Uterus (tissue), 2 donors: ENCODE results near the gene TBC1D19.

Experiments used
- POLR2A ChIP-seq, 2 donors: fragments of 450-650 bp; IDR thresholded peaks; one replicate each; pipeline ENCODE4 v1.6.1; 2016; ENCODE audit warnings: antibody characterized with exemption in 2 of 2, mild to moderate bottlenecking in 1 of 2, moderate library complexity in 1 of 2
- TF ChIP-seq, protein P1 (sequence below), 4 experiments: fragments of 200-600 bp in 2 of 4; fragments of 450-650 bp in 2 of 4; sonication (generic) in 2 of 4; IDR thresholded peaks; one replicate each; pipeline ENCODE4 v1.5.1; 2016 to 2019; ENCODE audit warnings: antibody characterized with exemption in 4 of 4, mild to moderate bottlenecking in 2 of 4, moderate library complexity in 1 of 4

- TF ChIP-seq, protein P1, sequence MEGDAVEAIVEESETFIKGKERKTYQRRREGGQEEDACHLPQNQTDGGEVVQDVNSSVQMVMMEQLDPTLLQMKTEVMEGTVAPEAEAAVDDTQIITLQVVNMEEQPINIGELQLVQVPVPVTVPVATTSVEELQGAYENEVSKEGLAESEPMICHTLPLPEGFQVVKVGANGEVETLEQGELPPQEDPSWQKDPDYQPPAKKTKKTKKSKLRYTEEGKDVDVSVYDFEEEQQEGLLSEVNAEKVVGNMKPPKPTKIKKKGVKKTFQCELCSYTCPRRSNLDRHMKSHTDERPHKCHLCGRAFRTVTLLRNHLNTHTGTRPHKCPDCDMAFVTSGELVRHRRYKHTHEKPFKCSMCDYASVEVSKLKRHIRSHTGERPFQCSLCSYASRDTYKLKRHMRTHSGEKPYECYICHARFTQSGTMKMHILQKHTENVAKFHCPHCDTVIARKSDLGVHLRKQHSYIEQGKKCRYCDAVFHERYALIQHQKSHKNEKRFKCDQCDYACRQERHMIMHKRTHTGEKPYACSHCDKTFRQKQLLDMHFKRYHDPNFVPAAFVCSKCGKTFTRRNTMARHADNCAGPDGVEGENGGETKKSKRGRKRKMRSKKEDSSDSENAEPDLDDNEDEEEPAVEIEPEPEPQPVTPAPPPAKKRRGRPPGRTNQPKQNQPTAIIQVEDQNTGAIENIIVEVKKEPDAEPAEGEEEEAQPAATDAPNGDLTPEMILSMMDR (IDR thresholded peaks at IDR 0.05) = no peak
- TF ChIP-seq POLR2A (IDR thresholded peaks at IDR 0.05) = no peak
Measured at GRCh38 chr4:26762650-26763049, 178.8 kb downstream of the TBC1D19 start.
